ENCODE measurements around the gene LRP10. TPM values are rescaled to one million over a fixed set of nuclear protein-coding genes. Genes with fewer than 3 reads are reported as not detected.

LRP10 gene
- total RNA-seq, 3 donors from 2014 or later (not counting 1 experiment from before 2014, with no cell fraction given): 97.8 to 118 (median 102) TPM

DNA sequence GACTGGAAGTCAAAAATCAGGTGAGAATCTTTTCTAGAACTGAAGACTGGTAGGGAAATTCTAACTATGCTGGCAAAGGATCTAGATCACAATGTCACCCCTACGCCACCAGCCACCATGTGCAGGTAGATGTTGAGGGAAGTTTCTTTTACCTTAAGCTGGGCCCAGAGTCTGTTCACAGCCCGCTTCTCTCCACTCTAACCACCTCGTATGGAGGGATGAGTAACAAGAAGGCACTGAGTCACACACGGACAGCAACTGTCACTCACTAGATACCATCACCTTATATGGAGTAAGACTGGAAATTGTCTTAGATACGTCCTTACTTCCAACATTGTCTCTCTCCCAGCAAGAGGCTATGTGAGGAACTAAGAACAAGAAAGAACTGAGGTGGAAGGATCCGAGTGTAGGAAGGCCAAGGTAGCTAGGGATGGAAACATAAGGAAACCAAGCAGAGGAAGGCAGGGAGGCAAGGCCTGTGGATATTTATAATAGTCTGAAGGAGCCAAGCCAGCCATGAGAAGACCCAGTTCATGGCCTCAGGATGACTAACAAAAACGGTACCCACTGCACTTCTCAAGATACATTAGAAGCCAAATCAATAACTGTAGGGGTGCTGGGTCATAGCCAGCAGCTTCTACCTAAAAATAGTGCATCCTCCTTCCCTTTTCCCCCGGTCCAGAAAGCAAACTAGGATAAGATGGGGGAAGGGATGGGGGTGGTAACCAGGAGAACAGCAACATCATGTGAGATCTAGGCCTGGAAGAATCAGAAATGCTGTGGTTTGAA is 27.0 kb downstream of the LRP10 start:
- no peak for ATAC-seq

GRCh38 chr14:22900081-22900799 is 28.7 kb downstream of the LRP10 start:
- intact Hi-C loops (cut with micrococcal nuclease): loop anchor here (1.0 to 2.0 kb wide), 3 partner anchors 28 to 330 kb away; no protein-coding TSS in a partner anchor
- Histone ChIP-seq H3K4me3 (ENCODE audit: low read length) (no peak overlapping the region), H3K36me3 (ENCODE audit: control insufficient read depth, insufficient read depth, low read length) (peaks cover 46% of the 10 kb centered on the region), H3K27ac (ENCODE audit: low read length) (no peak overlapping the region), H3K27me3 (ENCODE audit: control insufficient read depth, insufficient read depth, low read length) (no peaks in the 10 kb centered on the region), H3K9me3 (ENCODE audit: control insufficient read depth, insufficient read depth, low read length) (no peaks in the 10 kb centered on the region), H3K4me1 (ENCODE audit: control insufficient read depth, insufficient read depth, low read length) (no peaks in the 10 kb centered on the region)
- Mint-ChIP-seq H3K27me3 (ENCODE audit: low read depth in 2 of 2) (no peaks in the 10 kb centered on the region), H3K36me3 (peaks cover 26% of the 10 kb centered on the region), H3K9me3 (no peaks in the 10 kb centered on the region), H3K4me3 (no peak overlapping the region), H3K27ac (peak overlapping the region in 1 of 2 donors; percentile 6), H3K4me1 (peaks cover 0 to 15% of the 10 kb centered on the region in 2 donors)
- WGBS (ENCODE audit: insufficient coverage): 80% methylated on average over 2 of the region's 3 CpGs
- ATAC-seq (peak; percentile 67 to 90 (median 82)), DNase-seq (peak in 1 of 2 donors; percentile 86)
- TF ChIP-seq CTCF (IDR thresholded peaks at IDR 0.05): peak; percentile 65

More for the DNA sequence above, 27.0 kb downstream of the LRP10 start:
- no peak overlapping the region for H3K27ac ChIP-seq (ENCODE audit: low read length)
- H3K27me3 ChIP-seq (ENCODE audit: control insufficient read depth, insufficient read depth, low read length): no peaks in the 10 kb centered on the region
- H3K27ac Mint-ChIP-seq: peak overlapping the region in 1 of 2 donors; percentile 73
- intact Hi-C loops (cut with micrococcal nuclease): no loop called here
- H3K36me3 ChIP-seq (ENCODE audit: control insufficient read depth, insufficient read depth, low read length): peaks cover 29% of the 10 kb centered on the region
- peaks cover 0 to 15% of the 10 kb centered on the region in 2 donors for H3K4me1 Mint-ChIP-seq
- no peak overlapping the region for H3K4me3 ChIP-seq (ENCODE audit: low read length)
- peaks cover 17% of the 10 kb centered on the region for H3K36me3 Mint-ChIP-seq
- no peaks in the 10 kb centered on the region for H3K9me3 ChIP-seq (ENCODE audit: control insufficient read depth, insufficient read depth, low read length)
- H3K4me3 Mint-ChIP-seq: no peak overlapping the region
- 84% methylated on average over 4 of the region's 8 CpGs for WGBS (ENCODE audit: insufficient coverage)
- H3K9me3 Mint-ChIP-seq: no peaks in the 10 kb centered on the region
- no peaks in the 10 kb centered on the region for H3K4me1 ChIP-seq (ENCODE audit: control insufficient read depth, insufficient read depth, low read length)
- H3K27me3 Mint-ChIP-seq (ENCODE audit: low read depth in 2 of 2): no peaks in the 10 kb centered on the region
- TF ChIP-seq CTCF (IDR thresholded peaks at IDR 0.05): no peak
- no peak for DNase-seq

- 96% methylated on average over 7 of the region's 7 CpGs for WGBS (ENCODE audit: insufficient coverage)
- Histone ChIP-seq H3K4me1 (ENCODE audit: control insufficient read depth, insufficient read depth, low read length) (no peaks in the 10 kb centered on the region), H3K4me3 (ENCODE audit: low read length) (no peak overlapping the region), H3K27me3 (ENCODE audit: control insufficient read depth, insufficient read depth, low read length) (no peaks in the 10 kb centered on the region), H3K9me3 (ENCODE audit: control insufficient read depth, insufficient read depth, low read length) (no peaks in the 10 kb centered on the region), H3K36me3 (ENCODE audit: control insufficient read depth, insufficient read depth, low read length) (peaks cover 60% of the 10 kb centered on the region), H3K27ac (ENCODE audit: low read length) (no peak overlapping the region)
- Mint-ChIP-seq H3K36me3 (peaks cover 41% of the 10 kb centered on the region), H3K9me3 (no peaks in the 10 kb centered on the region), H3K27ac (no peak overlapping the region), H3K4me3 (no peak overlapping the region), H3K4me1 (peaks cover 4 to 15% of the 10 kb centered on the region in 2 donors), H3K27me3 (ENCODE audit: low read depth in 2 of 2) (no peaks in the 10 kb centered on the region)
- ATAC-seq (no peak), DNase-seq (no peak)
- no peak for TF ChIP-seq CTCF (IDR thresholded peaks at IDR 0.05)
- intact Hi-C loops (cut with micrococcal nuclease): loop anchor here (2.0 kb wide), 1 partner anchor 79 kb away; no protein-coding TSS in a partner anchor
Measured at GRCh38 chr14:22901799-22902198, 30.3 kb downstream of the LRP10 start.
